Raji (cell line): ENCODE results near the gene MYO1C.

Source experiments
- POLR2A ChIP-seq: IDR thresholded peaks from 2 replicates; pipeline ENCODE4 v1.6.1; 2011; ENCODE audit warnings: low read depth, low read length, control low read depth; ENCODE audit not compliant: insufficient read depth

Gene MYO1C

GRCh38 chr17:1512351-1512750, 19.9 kb upstream of the MYO1C start:
- TF ChIP-seq POLR2A, result no peak

- no peak for TF ChIP-seq POLR2A
These were observed 19.4 kb upstream of the MYO1C start for GRCh38 chr17:1511756-1512321.

GRCh38 chr17:1511290-1511689, 18.8 kb upstream of the MYO1C start:
- TF ChIP-seq POLR2A, result no peak

- TF ChIP-seq POLR2A, result no peak
These were observed 16.9 kb upstream of the MYO1C start for GRCh38 chr17:1509290-1509881.

GRCh38 chr17:1506649-1507267, 14.3 kb upstream of the MYO1C start:
- TF ChIP-seq POLR2A, result no peak

GRCh38 chr17:1505586-1505985, 13.1 kb upstream of the MYO1C start:
- no peak for TF ChIP-seq POLR2A

GRCh38 chr17:1504866-1505265, 12.4 kb upstream of the MYO1C start:
- TF ChIP-seq POLR2A, result no peak

GRCh38 chr17:1503699-1504098, 11.2 kb upstream of the MYO1C start:
- TF ChIP-seq POLR2A, result no peak

- no peak for TF ChIP-seq POLR2A
These were observed 6.4 kb upstream of the MYO1C start for GRCh38 chr17:1498869-1499268.

- no peak for TF ChIP-seq POLR2A
These were observed 5.7 kb upstream of the MYO1C start for GRCh38 chr17:1498233-1498632.

GRCh38 chr17:1497831-1498230, 5.3 kb upstream of the MYO1C start:
- no peak for TF ChIP-seq POLR2A

- TF ChIP-seq POLR2A, result no peak
These were observed 4.4 kb upstream of the MYO1C start for GRCh38 chr17:1496869-1497268.

GRCh38 chr17:1495265-1495989, 2.9 kb upstream of the MYO1C start:
- TF ChIP-seq POLR2A, result no peak

GRCh38 chr17:1494736-1495253, 2.3 kb upstream of the MYO1C start:
- no peak for TF ChIP-seq POLR2A

- no peak for TF ChIP-seq POLR2A
These were observed 1.7 kb upstream of the MYO1C start for GRCh38 chr17:1494203-1494602.
